GM18867 (cell line): Measurements from ENCODE around the gene RPL10.

ENCODE experiments used
- ATAC-seq: cut with Tn5 transposase; IDR thresholded peaks from one replicate; pipeline ENCODE4 v1.9.1; 2021; ENCODE audit warnings: mild to moderate bottlenecking, moderate library complexity; ENCODE audit not compliant: unreplicated experiment

The RPL10 gene

DNA sequence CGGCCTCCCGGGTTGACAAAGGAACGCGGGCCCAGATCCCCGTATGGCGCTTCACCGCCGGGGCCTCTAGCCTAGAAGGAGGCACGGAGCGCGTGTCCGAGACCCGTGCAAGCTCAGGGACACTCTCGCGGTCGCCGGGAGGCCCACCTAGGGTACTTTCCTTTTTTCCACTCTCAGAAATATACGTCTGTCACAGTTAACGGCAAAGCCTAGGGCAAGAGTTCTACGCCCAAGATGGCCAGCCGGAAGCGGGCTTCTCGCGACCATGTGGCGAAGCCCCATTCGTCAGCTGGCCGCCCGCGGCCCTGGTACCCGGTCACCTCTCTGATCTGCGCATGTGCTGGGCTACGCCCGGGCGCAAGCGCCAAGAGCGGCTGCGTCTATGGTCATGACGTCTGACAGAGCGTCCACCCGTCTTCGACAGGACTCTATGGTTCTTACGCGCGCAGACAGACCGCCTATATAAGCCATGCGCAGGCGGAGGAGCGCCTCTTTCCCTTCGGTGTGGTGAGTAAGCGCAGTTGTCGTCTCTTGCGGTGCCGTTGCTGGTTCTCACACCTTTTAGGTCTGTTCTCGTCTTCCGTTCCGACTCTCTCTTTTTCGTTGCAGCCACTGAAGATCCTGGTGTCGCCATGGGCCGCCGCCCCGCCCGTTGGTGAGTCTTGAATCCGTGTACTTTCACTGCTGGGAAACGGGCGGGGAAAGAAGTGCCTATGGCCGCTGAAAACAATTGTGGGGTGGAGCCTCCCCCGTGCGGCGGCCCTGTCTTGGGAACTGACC lies at the start of gene RPL10:
Gene RPL10, plus strand, starts transcription at position 490 of the 780 bp plus-strand sequence. Its CDS starts 143 bp downstream, at position 633.
- peak; percentile 72 for ATAC-seq

DNA sequence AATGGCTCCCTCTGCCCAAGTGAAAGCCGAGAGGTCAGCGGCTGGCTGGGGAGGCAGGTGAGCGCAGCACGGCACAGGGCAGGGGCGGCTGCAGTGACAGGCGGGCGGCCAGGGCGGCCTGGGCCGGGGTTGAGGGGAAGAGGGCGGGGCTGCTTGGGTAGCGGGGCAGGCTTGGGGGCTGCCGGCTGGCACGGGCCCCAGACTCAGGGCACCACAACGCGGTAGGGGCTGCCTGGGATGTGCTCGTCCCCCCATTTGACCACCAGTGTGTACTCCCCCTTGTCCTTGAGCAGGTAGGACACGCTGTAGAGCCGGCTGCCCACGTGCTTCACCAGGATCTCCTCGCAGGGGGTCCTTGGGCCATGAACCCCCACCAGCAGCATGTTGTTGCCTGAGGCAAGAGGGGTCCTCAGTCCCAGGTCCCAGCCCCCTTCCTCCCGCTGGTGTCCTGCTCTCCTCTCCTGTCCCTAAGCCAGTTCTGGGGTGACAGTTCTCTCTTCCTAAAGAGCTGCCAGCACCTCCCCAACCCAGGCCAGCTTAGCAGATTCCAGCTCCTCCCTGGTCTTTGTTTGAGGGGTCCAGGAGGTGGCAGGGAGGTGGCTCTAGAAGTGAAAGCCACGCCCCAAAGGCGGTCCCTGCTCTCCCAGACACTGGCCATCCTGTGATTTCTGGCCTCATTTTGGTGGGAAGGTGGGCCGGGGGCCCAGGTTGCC lies 49.4 kb upstream of the RPL10 start:
- no peak for ATAC-seq

DNA sequence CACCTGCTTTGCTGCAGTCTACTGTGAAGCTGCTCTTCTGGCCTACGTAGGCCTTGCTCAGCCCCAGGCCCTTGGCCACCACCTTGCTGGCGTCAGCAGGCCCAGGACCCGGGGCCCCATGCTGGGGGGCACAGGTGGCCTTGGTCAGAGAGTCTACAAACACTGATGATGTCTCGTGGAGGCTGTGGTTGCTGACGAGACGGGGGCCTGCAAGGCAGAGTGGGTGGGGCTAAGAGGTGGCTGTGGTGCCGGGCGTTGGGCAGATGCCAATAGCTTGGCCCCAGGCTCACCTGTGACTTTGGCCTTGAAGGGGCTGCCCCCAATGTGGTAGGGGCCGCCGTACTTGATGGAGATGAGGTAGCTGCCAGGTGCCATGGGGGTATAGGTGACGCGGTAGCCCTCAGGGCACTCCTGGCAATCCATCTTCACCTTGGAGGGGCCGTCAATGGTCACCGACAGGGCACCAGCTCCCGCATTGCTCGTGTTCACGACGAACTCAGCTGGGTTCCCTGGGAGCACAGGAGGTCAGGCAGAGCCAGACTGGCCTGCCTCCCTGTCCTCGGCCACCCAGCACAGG lies 48.7 kb upstream of the RPL10 start:
- no peak for ATAC-seq

DNA sequence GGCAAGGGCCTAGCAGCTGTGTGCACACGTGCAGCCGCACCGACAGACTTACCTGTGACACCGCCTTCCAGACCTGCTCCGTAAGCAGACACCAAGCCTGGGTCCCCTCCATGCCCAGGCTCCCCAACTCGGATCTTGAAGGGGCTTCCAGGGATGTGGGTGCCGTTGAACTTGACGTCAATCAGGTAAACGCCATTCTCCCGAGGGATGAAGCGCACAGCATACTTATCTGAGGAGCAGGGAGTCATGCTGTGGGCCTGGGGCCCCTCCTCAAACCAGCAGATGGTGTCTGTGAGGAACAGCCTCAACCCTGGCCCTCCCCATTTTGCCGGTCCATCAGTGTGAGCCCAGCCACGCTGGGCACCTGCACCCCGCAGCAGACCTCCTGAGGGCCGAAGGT lies 48.2 kb upstream of the RPL10 start:
- ATAC-seq = no peak

DNA sequence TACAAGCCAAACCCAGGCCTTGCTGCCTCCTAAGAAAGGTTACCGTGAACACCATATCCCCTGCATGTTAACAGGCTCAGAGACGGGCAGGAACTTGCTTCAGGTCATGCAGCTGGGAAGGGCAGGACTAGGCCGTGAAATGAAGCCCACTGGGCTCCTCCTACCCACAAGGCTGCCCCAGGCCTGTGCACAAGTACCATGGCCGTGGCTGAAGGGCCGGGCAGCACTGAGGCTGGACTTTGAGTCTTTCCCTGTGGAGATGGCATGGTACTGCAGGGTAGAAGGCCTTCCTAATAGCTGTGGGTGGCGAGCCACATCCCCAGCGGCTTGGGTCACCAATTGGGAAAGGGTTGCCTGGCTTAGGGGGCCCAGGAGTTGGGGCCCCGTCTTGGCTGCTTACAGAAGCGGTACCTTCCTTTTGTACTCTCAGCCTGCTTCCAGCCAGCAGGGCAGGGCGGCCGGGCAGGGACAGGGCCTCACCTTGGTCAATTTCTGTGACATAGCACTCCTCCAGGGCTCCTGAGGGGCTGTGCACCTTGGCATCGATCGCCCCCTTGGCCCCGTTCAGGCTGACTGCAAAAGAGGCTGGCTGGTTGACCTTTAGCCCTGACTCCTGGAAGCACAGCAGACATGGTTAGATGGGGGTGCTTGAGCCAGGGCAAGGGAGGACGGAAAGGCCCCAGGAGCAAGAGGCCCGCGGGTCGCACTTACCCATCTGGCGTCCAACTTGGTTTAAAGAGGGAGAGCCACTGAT lies 47.6 kb upstream of the RPL10 start:
- no peak for ATAC-seq

DNA sequence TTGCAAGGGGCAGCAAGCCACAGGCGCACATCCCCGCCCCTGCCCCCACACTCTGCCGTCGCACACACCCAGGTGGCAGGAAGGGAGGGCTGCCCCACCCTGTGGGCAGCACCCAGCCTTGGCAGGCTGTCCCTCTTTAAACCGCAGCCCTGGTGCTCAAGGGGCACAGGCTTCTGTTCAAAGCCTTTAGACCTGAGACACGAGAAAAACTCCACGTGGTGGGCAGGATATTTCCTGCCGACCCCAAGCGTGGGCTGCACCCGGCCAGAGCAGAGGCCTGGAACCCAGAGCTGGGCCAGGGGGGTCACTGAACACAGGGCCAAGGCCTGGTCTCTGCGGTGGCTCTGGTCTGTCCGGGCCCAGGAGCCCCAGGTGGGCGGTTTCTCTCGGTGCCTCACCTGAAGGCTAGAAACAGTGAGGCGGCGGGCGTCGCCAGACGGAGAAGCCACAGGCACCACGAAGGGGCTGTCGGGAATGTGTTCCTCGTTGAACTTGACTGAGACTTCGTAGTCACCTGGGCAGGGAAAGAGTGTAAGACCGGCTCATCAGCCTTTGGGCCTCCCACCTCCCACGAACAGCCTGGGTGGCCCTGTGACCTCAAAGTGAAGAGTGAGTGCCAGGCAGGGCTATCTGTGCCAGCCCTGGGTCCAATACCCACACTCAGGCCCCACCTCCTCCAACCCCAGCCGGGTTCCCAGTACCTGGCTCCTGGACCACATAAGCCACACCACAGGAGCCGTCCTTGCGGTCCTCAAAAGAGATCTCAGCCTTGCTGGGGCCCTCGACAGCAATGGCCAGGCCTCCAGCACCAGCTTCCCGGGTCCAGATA lies 46.8 kb upstream of the RPL10 start:
- no peak for ATAC-seq

DNA sequence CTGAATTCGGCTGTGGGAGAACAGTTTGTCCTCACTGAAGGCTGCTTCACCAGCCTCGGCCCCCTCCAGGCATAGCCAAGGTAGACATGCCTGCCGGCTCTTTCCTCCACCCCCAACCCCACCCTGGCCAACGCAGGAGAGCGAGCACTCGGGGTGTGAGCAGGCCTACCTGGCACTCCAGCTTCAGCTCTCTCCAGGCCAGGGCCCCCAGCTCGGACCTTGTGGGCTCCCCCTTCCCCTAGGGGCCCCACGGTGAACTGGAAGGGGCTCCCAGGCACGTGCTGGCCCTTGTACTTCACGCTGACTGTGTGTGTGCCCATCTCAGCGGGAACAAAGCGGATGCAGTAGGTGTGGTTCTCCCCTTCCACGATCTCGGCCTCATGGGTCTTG lies 46.2 kb upstream of the RPL10 start:
- no peak for ATAC-seq

DNA sequence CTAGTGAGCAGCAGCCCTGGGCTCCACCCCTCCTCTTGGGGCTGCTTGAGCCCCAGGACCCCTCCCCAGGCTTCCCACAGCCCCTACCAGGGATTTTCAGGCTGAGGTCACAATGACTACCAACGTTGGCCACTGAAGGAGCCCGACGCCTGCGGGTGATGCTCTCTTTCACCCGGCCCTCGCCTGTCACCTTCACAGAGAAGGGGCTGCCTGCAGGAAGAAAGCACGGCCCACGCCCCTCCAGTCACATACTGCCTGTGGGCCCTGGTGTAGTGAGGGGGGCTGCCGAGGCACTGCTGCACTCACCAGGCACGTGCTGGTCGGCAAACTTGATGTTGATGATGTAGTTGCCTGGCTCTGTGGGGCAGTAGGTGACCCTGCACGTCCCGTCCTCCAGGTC lies 45.7 kb upstream of the RPL10 start:
- no peak for ATAC-seq

DNA sequence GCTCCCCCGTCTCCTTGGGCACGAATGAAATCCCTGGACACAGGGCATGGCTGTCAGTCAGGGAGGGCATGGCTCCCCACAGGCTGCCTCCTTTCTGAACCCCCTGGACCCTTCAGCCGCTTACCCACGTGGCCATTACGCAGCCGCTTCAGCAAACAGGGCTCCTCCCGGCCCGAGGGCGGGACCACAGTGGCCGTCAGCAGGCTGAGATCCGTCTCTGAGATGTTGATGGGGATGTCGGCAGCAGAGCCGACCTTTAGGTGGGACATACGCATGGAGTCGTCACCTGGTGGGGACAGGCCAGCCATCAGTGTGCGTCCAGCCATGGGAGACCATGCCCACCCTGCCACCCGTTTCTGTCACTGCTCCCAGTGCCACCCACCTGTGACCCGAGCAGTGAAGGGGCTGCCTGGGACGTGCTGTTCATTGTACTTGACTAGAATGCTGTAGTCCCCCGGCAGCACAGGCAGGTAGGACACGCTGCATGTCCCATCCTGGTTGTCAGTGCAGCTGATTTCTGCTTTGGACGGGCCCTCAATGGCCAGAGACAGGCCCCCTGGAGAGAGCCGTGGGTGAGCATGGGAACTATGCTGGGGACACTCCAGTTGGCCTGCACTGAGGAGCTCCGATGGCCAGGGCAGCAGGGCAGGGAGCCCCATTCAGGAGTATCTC lies 44.9 kb upstream of the RPL10 start:
- ATAC-seq = no peak

DNA sequence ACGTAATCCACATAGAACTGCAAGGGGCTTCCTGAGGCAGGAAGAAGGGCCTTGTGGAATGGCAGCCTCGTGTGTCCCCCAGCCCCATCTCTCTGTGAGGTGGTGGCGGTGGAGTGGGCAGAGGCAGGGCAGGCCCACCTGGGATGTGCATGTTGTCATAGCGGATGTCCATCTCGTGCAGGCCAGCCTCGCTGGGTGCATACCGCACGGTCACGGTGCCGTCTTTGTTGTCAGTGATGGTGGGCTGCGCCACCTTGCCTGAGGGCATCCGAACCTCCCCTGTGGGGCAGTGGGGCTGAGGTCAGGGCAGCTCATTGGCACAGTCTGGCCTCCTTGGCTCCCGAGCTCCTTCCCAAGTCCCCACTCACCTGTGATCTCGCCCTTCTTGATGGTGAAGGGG lies 44.2 kb upstream of the RPL10 start:
- ATAC-seq = no peak

DNA sequence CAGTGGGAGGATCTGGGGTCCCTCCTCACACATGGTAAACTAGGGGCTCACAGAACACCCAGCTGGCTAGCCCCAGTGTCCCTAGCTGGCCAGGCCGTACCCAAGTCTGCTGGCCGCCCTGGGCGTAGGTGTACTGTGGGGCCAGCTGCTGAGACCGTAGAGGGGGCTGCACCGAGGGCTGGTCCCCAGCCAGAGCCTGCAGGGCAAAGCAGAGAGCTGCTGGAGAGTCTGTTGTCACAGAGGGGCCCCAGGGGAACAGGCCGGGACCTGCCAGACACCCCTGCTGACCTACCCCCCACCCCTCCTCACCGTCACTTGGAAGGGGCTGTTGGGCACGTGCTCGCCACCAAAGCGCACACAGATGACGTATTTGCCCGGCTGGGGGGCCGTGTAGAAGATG lies 43.7 kb upstream of the RPL10 start:
- ATAC-seq = no peak

DNA sequence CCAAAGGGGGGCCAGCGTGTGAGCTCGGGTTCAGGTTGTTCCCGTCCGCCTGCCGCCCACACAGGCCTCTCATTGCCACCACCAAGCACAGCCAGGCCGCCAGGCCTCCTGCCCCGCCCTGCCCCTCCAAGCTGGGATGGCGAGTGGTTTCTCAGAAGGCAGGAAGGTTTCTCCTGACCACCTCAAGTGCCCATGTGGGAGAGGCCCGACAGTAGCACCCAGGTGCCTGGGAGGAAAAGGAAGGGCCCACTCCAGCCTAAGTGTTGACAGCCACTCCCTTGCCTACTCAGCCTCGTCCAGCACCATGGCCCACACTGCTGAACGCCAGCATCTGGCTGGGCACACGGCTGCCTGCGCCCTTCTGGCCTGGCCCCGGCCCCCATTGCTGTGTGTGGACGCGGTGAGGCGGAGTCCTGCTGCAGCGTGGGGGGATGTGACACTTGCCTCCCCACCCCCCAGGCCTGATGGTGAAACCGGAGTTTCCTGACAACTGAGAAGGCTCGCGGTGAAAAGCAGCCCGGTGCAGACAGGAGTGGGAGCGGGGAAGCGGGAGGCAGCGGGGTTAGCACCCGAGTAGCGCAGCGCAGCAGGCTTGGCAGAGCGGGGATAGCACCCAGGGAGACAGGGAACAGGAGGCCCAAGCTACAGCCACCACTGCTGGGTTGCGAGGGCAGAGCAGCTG lies 42.9 kb upstream of the RPL10 start:
- ATAC-seq = no peak

DNA sequence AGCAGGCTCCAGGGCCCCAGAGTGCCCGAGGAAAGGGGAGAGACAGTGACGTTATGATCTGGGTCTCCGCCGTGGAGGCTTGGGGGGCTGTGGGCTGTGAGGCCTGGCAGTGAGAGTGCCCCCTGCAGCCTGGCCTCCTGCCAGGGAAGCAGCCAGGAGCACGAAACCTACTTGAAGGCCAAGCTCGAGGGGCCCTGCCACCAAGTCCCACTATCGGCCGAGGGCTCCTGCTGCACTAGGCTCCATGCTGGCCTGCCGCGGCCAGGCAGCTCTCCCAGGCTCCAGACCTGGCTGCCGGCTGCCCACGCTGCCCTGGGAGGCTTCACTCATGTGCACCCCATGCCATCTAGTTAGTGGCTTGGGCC lies 42.4 kb upstream of the RPL10 start:
- no peak for ATAC-seq

DNA sequence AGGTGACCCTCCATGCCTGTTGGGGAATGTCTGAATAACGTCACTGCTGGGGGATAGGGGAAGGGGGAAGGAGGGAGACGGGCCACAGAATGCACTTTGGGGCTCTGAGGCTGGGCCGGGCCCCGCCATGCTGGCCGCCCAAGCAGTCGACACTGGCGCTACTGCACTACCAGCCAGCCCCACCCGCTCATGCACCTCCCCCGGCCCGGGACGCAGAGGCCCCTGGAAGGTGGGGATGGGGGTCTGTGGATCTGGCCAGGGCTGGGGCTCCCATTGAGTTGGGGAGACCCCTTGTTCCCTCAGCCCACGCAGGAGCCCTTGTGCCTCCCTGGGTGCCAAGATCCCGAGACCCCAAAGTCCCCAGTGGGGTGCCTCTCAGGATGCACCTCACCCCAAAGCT lies 41.6 kb upstream of the RPL10 start:
- no peak for ATAC-seq

DNA sequence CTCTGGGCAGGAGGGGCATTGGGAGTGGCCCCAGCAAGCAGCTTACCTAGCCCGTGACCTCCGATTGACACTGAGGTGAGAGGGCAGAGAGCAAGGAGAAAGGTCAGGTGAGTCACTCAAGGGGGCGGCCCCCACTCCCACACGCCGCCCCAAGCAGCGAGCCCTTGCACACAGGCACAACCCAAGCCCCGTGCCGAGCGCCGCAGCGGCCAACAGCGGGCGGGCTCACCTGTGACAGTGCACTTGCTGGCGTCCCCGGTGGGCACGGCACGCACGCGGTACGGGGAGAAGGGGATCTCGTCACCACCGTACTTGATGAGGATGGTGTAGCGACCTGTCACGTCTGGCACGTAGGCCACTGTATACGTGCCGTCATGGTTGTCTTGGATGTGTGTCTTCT lies 41.0 kb upstream of the RPL10 start:
- ATAC-seq = no peak

DNA sequence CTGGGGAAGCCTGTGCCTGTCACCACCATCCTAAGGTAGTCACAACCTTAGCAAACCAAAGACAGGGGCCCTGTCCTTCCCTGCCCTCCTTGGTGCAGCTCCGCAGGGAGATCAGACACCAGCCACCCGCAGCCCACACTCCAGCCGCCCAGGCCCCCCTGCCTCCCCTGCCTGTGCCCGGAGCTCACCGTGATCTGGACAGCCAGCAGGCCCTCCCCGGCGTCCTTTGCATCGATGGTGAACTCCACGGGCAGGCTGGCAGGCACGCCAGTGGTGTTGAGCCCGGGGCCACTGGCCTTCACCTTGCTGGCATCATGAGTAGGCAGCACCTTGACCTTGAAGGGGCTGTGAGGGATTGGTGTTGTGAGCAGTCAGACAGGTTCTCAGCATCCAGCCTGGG lies 40.2 kb upstream of the RPL10 start:
- no peak for ATAC-seq

DNA sequence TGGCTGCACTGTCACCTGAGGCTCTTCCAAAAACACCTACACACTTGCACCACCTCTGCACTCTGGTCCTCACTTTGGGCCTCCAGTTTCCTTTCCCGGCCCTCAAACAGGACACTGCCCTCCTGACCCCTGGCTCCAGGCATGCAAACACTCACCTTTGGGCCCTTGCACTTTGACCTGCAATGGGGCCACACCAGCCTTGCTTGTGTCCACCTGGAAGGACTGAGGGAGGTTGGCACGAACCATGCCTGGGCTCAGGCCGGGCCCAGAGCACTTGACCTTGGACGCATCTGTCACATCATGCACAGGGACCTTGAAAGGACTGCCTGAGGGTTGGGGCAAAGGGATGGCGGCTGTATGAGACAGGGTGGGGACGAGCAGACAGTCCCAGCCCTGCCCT lies 39.3 kb upstream of the RPL10 start:
- ATAC-seq = no peak

DNA sequence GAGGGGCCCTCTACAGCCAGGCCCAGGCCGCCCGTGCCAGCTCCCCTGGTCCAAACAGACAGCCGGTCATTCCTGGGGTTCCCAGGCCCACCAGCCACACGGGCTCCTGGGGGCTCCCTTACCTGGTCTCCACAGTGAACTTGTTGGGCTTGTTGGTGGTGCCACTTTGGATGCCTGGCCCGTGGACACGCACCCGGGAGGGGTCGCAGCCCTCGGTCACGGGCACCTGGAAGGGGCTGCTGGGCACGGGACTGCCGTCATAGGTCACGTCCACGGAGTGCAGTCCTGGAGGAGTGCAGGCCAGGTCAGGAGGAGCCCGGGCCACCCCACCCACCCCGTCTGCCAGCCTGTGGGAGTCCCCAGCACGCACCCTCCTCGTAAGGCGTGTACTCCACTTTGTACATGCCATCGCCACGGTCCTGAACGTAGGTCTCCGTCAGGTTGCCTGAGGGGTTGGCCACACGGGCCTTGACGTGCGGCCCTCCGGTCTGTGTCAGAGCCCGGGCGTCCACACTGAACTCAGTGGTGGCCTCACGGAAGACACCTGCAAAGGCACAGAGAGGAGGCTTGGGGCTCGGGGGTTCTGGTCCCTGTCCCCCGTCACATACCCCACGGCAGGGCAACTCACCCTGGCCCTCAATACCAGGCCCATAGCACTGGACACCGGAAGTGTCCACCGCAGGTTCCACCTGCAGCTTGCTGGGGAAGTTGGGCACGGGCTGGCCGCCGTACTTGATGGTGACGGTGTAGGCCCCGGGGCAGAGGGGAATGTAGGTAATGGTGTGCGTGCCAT lies 38.6 kb upstream of the RPL10 start:
- ATAC-seq = no peak
